Testis (tissue), 2 donors: Measurements from ENCODE around the gene PDZK1IP1.
"Not testable (repeated sequence)": the region's sequence is repeated elsewhere in the genome, so short reads cannot be mapped to it uniquely, and the experiment has no call there.

ENCODE experiments used
- CTCF ChIP-seq, 3 experiments: fragments of 450-650 bp in 2 of 3; fragments of 200-600 bp in 1 of 3; sonication (generic) in 1 of 3; IDR thresholded peaks; one replicate each; pipeline ENCODE4 v1.5.1; 2016 to 2019; ENCODE audit warnings: antibody characterized with exemption in 3 of 3, mild to moderate bottlenecking in 2 of 3, moderate library complexity in 1 of 3
- POLR2A ChIP-seq: fragments of 450-650 bp; IDR thresholded peaks from one replicate; pipeline ENCODE4 v1.6.1; 2017; ENCODE audit warnings: antibody characterized with exemption, mild to moderate bottlenecking, moderate library complexity

- not testable (repeated sequence) for TF ChIP-seq CTCF (IDR thresholded peaks at IDR 0.05); POLR2A
Measured at GRCh38 chr1:47195981-47196380, 6.1 kb upstream of the PDZK1IP1 start.
